HG03575 (cell line): ENCODE measurements around the gene WDR36.

Source experiments
- ATAC-seq: cut with Tn5 transposase; IDR thresholded peaks from one replicate; pipeline ENCODE4 v1.9.1; 2021; ENCODE audit not compliant: unreplicated experiment, insufficient number of reproducible peaks, low FRiP score; ENCODE audit errors: extremely low read depth

The WDR36 gene

DNA sequence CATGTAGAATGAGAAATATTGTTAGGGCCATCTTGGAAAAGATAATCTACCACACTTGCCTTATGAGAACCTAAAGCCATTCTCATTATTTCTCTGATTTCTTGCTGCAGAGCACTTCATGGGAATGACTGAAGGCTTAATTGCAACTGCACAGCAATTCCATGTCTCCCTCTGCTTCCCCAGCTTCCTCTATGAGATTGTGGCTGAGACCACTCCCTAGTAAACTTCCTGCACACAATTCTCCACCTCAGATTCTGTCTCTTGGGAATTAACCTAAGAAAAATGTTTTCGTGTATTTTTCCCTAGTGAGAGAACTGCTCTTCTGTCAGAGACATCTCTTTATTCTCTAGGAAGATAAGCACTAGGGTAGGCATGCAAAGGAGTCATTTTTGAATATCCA lies 76.5 kb downstream of the WDR36 start:
- no peak for ATAC-seq

DNA sequence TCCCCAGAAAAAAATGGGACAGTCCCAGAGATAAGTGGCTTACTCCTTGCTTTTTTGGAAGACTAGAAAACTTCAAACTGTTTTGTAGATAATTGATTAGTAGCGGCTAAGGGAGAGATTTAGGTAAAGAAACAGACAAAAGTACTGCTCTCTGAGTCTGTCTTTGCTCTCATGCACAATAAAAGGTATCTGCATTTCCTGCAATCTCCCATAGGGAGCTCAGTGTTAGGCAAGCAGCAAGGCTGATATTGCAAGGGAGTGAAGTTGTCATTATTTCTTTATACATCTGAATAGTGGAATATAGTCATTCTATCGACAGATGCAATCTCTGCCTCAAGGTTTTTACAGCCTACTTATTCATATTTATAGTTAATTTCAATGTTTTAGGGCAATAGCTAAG lies 77.1 kb downstream of the WDR36 start:
- no peak for ATAC-seq

DNA sequence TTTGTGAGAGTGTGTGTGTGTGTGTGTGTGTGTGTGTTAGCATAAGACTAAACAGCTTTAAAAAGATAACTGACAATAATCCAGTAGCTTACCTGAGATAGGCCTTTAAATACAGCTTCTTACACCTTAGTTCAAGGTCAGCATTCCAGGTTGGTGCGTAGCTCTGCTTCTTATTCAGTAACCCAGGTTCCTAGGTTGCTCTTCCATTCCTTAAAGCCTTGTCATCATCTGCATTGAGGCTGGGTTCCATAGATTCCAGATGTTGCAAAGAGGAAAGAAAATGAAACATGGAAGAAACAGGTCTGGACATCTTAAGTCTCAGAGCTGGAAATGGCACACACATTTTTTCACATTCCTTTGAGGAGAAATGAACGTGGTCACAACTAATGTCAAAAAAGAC lies 78.1 kb downstream of the WDR36 start:
- no peak for ATAC-seq

DNA sequence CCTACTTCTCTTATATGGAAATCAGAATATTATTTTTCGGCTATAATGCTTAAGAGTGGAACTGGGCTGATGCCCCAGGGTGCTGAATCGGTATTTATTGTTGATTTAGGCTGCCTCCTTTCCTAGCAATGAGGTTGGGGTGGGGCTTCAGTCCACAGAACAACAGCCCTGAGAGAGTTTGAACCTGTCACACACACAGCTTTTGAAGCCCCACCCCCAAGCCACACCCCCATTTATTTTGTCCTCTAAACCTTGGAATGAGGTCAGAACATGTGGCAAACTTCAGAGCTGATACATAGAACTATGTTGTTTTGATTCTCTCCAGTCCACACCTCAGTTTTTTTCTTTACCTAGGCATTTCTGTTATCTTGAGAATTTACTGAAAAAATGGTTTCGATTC lies 80.4 kb downstream of the WDR36 start:
- ATAC-seq: no peak

DNA sequence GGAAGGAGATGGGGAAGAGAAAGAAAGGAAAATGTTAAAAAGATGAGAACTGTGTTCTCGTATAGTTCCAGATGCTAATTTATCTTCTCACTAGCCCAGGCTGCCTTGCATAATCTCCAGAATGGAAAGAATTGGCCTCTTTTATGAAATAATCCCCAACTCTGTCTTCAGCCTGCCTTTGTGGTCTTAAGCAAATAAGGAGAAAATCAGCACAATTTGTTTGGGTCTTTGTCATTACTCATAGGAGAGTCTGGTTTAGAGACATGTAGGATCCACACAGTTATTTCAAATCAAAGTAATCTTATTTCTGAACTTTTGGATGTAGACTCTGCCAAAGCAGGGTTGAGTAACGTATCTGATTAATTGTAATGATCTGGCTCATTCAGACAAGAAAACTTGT lies 81.3 kb downstream of the WDR36 start:
- ATAC-seq: no peak
